Astrocyte (in vitro differentiated cells and primary cell): ENCODE data around the gene RHOB. TPM values are rescaled to one million over a fixed set of nuclear protein-coding genes. Genes with fewer than 3 reads are reported as not detected.

Source experiments
- DNase-seq: peaks from one replicate; pipeline ENCODE4 v3.0.0-alpha.2; 2010; ENCODE audit warnings: low read depth
- FAIRE-seq: peaks from 2 replicates; lab custom pipeline; 2011; peaks lifted over from hg19 to GRCh38; lab: Jason Lieb, UNC
- H2AFZ ChIP-seq: 2 replicates; pipeline ENCODE4 v1.6.0; 2012; ENCODE audit warnings: low read depth, low read length, inconsistent platforms
- H3K27ac ChIP-seq: 2 replicates; pipeline ENCODE4 v1.5.1; 2011; ENCODE audit warnings: low read depth, low read length, inconsistent platforms
- H3K27me3 ChIP-seq: 2 replicates; pipeline ENCODE4 v1.6.0; 2011; ENCODE audit warnings: low read length, inconsistent platforms; ENCODE audit not compliant: insufficient read depth
- H3K36me3 ChIP-seq: 2 replicates; pipeline ENCODE4 v1.5.1; 2011; ENCODE audit warnings: low read length, inconsistent platforms; ENCODE audit not compliant: insufficient read depth
- H3K4me1 ChIP-seq: 2 replicates; pipeline ENCODE4 v1.5.1; 2011; ENCODE audit warnings: low read length, inconsistent platforms; ENCODE audit not compliant: insufficient read depth
- H3K4me2 ChIP-seq: 2 replicates; pipeline ENCODE4 v1.6.0; 2012; ENCODE audit warnings: low read length, inconsistent platforms
- H3K4me3 ChIP-seq: 2 replicates; pipeline ENCODE4 v1.5.1; 2011; ENCODE audit warnings: low read depth, mild to moderate bottlenecking, low read length, inconsistent platforms; ENCODE audit not compliant: insufficient read depth
- H3K79me2 ChIP-seq: 2 replicates; pipeline ENCODE4 v1.6.0; 2012; ENCODE audit warnings: mild to moderate bottlenecking, low read length, inconsistent platforms; ENCODE audit not compliant: insufficient read depth
- H3K9ac ChIP-seq: 2 replicates; pipeline ENCODE4 v1.6.0; 2012; ENCODE audit warnings: mild to moderate bottlenecking, low read length, inconsistent platforms
- H3K9me3 ChIP-seq: 2 replicates; pipeline ENCODE4 v1.5.1; 2012; ENCODE audit warnings: low read depth, mild to moderate bottlenecking, low read length, inconsistent platforms; ENCODE audit not compliant: insufficient read depth
- H4K20me1 ChIP-seq: 2 replicates; pipeline ENCODE4 v1.6.0; 2012; ENCODE audit warnings: low read length, inconsistent platforms; ENCODE audit not compliant: insufficient read depth
- H3K27ac Mint-ChIP-seq: one replicate; pipeline ENCODE4 v1.8.0; 2021; ENCODE audit warnings: mild to moderate bottlenecking, mixed read lengths; ENCODE audit not compliant: unreplicated experiment
- H3K27me3 Mint-ChIP-seq: one replicate; pipeline ENCODE4 v1.8.0; 2021; ENCODE audit warnings: low read depth, mixed read lengths; ENCODE audit not compliant: unreplicated experiment
- H3K36me3 Mint-ChIP-seq: one replicate; pipeline ENCODE4 v1.8.0; 2021; ENCODE audit warnings: low read depth, mixed read lengths; ENCODE audit not compliant: unreplicated experiment
- H3K4me1 Mint-ChIP-seq: one replicate; pipeline ENCODE4 v1.8.0; 2021; ENCODE audit warnings: low read depth, mixed read lengths; ENCODE audit not compliant: unreplicated experiment
- H3K4me3 Mint-ChIP-seq: one replicate; pipeline ENCODE4 v1.8.0; 2021; ENCODE audit warnings: mild to moderate bottlenecking, moderate library complexity, mixed read lengths; ENCODE audit not compliant: unreplicated experiment
- H3K9me3 Mint-ChIP-seq: one replicate; pipeline ENCODE4 v1.8.0; 2021; ENCODE audit warnings: mild to moderate bottlenecking, mixed read lengths; ENCODE audit not compliant: unreplicated experiment
- EZH2 ChIP-seq: IDR thresholded peaks from 2 replicates; pipeline ENCODE4 v1.6.1; 2012; ENCODE audit warnings: mild to moderate bottlenecking, low read length, inconsistent platforms; ENCODE audit not compliant: insufficient read depth
- total RNA-seq: library from RNA; stranded (reverse); gene quantifications from 2 replicates; pipeline ENCODE4 v1.2.1, GENCODE V29; 2021
- TF ChIP-seq, protein P1 (sequence below): IDR thresholded peaks from 2 replicates; pipeline ENCODE4 v1.5.1; 2011; ENCODE audit warnings: low read depth, mild to moderate bottlenecking, inconsistent platforms, low read length, moderate library complexity; ENCODE audit not compliant: insufficient read depth

Gene RHOB
- total RNA-seq, 1 donor from 2014 or later = 161 TPM

DNA sequence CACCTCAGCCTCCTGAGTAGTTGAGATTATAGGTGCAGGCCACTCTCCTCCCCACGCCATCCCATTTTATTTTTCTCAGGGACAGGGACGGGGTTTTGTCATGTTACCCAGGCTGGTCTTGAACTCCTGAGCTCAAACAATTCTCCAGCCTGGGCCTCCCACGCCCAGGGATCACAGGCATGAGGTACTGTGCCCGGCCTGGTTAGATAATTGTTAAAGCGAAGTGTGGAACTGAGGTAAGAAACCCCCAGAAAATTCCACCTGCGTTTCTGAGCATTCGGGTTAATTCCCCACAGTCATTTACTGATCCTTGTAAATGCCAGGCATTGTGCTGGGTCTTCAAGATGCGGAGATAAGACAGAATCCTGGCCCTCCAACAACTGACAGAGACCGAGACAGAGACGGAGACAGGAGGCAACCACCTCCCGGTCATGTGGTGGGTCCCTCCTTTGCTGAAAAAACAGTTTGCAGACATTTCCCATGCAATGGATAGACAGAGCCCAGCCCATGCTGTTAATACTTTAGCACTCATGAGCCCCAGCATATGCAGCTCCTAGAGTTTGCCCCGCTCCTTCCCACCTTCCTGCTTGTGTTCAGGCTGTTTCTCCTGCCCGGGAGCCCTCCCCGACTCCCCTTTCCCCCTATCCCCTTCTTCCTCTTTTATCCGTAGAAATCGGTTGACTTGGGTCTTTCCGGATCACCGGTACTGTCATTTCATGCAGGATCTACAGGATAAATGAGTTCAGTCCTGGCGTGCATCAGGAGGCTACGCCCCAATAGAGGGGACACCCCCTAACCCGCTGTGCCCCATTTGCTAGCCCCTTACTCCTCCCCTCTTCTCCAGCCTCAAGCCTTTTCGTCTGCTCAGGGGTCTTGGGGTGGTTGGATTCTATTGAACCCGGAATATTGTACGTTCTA lies 1.6 kb upstream of the RHOB start:
- no peak overlapping the region for H3K9ac ChIP-seq
- no peak overlapping the region for H3K4me2 ChIP-seq
- H4K20me1 ChIP-seq = peaks cover 31% of the 10 kb centered on the region
- peak overlapping the region; percentile 50 for H3K4me3 Mint-ChIP-seq
- peaks cover 23% of the 10 kb centered on the region for H3K4me1 ChIP-seq
- DNase-seq = no peak
- H3K27me3 Mint-ChIP-seq = no peaks in the 10 kb centered on the region
- H2AFZ ChIP-seq = no peak overlapping the region
- peak overlapping the region; percentile 62 for H3K27ac Mint-ChIP-seq
- H3K4me3 ChIP-seq = no peak overlapping the region
- no peaks in the 10 kb centered on the region for H3K9me3 ChIP-seq
- H3K27me3 ChIP-seq = no peaks in the 10 kb centered on the region
- peaks cover 13% of the 10 kb centered on the region for H3K36me3 Mint-ChIP-seq
- H3K79me2 ChIP-seq = peaks cover 39% of the 10 kb centered on the region
- peaks cover 21% of the 10 kb centered on the region for H3K4me1 Mint-ChIP-seq
- no peak overlapping the region for H3K27ac ChIP-seq
- no peak for FAIRE-seq
- H3K9me3 Mint-ChIP-seq = no peaks in the 10 kb centered on the region
- peaks cover 3% of the 10 kb centered on the region for H3K36me3 ChIP-seq
- TF ChIP-seq EZH2 = no peak
- TF ChIP-seq, protein P1, sequence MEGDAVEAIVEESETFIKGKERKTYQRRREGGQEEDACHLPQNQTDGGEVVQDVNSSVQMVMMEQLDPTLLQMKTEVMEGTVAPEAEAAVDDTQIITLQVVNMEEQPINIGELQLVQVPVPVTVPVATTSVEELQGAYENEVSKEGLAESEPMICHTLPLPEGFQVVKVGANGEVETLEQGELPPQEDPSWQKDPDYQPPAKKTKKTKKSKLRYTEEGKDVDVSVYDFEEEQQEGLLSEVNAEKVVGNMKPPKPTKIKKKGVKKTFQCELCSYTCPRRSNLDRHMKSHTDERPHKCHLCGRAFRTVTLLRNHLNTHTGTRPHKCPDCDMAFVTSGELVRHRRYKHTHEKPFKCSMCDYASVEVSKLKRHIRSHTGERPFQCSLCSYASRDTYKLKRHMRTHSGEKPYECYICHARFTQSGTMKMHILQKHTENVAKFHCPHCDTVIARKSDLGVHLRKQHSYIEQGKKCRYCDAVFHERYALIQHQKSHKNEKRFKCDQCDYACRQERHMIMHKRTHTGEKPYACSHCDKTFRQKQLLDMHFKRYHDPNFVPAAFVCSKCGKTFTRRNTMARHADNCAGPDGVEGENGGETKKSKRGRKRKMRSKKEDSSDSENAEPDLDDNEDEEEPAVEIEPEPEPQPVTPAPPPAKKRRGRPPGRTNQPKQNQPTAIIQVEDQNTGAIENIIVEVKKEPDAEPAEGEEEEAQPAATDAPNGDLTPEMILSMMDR = no peak

DNA sequence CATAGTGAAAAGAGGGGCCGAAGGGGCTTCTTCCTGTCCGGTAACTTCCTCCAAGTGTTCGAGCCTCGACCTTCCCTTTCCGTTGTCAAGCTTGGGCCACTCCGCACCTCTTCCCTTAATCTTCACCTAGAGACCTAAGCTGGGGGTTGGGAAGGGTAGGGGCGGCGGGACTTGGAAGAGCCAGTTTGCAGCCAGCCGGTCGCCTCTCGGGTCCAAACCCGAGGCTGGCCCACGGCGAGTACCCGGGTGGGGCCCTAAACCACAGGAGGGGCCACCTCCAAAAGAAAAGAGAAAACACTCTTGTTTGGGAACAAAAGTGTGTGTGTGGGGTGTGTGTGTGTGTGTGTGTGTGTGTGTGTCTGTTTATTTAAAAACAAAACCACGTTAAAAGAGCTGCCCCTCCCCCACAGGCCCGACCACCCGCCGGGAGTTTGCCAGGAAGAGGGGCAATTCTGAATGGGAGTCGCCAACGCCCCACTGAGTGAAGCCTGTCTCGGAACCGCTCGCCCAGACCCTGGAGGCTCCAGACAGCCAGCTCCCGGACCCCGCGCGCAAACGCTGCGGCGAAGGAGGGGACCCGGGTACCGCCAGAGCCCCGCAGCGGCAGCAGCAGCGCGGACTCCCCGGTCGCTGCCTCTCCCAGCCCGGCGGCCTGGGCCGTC lies 488 bp upstream of the RHOB start:
- Mint-ChIP-seq H3K27me3 (no peaks in the 10 kb centered on the region), H3K36me3 (peaks cover 13% of the 10 kb centered on the region), H3K4me1 (peaks cover 32% of the 10 kb centered on the region), H3K27ac (peak overlapping the region; percentile 62), H3K9me3 (no peaks in the 10 kb centered on the region), H3K4me3 (peak overlapping the region; percentile 76)
- no peaks in the 10 kb centered on the region for H3K27me3 ChIP-seq
- peak overlapping the region; percentile 94 for H3K9ac ChIP-seq
- peaks cover 3% of the 10 kb centered on the region for H3K36me3 ChIP-seq
- H3K79me2 ChIP-seq = peaks cover 39% of the 10 kb centered on the region
- H2AFZ ChIP-seq = peak overlapping the region; percentile 70
- DNase-seq (no peak), FAIRE-seq (no peak)
- H3K4me1 ChIP-seq = peaks cover 29% of the 10 kb centered on the region
- H3K9me3 ChIP-seq = no peaks in the 10 kb centered on the region
- peaks cover 37% of the 10 kb centered on the region for H4K20me1 ChIP-seq
- H3K4me2 ChIP-seq = peak overlapping the region; percentile 94
- H3K27ac ChIP-seq = peak overlapping the region; percentile 95
- TF ChIP-seq, protein P1 = no peak
- no peak for TF ChIP-seq EZH2
- H3K4me3 ChIP-seq = peak overlapping the region; percentile 88
